B cell (primary cell): Measurements from ENCODE around the gene TMEM108.

Experiments used
- CTCF ChIP-seq: fragments of 200-600 bp; IDR thresholded peaks from one replicate; pipeline ENCODE4 v1.8.0; 2022; ENCODE audit warnings: antibody characterized with exemption, mild to moderate bottlenecking
- EZH2 ChIP-seq: IDR thresholded peaks from 2 replicates; pipeline ENCODE4 v1.6.1; 2012; ENCODE audit warnings: borderline replicate concordance, low read depth, mild to moderate bottlenecking, moderate library complexity, low read length; ENCODE audit not compliant: insufficient read depth, poor library complexity, severe bottlenecking

- TF ChIP-seq CTCF: no peak
- no peak for TF ChIP-seq EZH2
Observed at GRCh38 chr3:133404920-133405319, 366.7 kb downstream of the TMEM108 start.
